GM19025 (cell line): ENCODE measurements around the gene OAS3.

ENCODE experiments used
- ATAC-seq: cut with Tn5 transposase; IDR thresholded peaks from one replicate; pipeline ENCODE4 v1.9.1; 2021; ENCODE audit warnings: mild to moderate bottlenecking, low read depth, moderate library complexity; ENCODE audit not compliant: unreplicated experiment

The OAS3 gene

GRCh38 chr12:113007166-113007565 lies 68.9 kb downstream of the OAS3 start:
- ATAC-seq = no peak

- no peak for ATAC-seq
Observed at GRCh38 chr12:113010701-113011100, 72.4 kb downstream of the OAS3 start.

GRCh38 chr12:113014565-113014964 lies 76.3 kb downstream of the OAS3 start:
- ATAC-seq = no peak

GRCh38 chr12:113016796-113017195 lies 78.5 kb downstream of the OAS3 start:
- no peak for ATAC-seq

- no peak for ATAC-seq
Observed at GRCh38 chr12:113019025-113019424, 80.8 kb downstream of the OAS3 start.

- ATAC-seq = no peak
Observed at GRCh38 chr12:113021500-113021899, 83.2 kb downstream of the OAS3 start.
